ENCODE results near the gene LAMA3.

Gene LAMA3

DNA sequence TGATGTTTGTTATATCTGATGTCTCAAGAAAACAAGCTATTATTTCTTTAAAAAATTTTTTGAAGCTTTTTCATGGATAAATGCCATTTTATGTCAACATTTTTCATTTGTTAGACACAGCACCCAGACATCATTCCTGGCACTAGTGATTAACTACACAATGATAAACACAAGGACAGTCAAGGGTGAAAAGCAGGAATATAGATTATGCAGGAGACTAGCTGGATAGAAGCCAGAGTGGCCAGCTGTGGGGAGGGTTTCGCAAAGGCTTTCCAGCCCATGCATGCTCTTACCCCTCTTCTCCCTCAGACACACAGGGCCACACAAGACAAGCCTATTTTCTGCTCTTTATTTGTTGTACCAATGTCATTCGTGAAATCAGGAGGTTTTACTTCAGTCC, 198.2 kb downstream of the LAMA3 start:
- Histone ChIP-seq H3K27ac (ENCODE audit: low read length) (no peak overlapping the region), H3K36me3 (ENCODE audit: insufficient read depth, low read length) (no peaks in the 10 kb centered on the region), H3K79me2 (ENCODE audit: insufficient read depth, low read length) (no peaks in the 10 kb centered on the region), H3K4me2 (ENCODE audit: insufficient read depth, low read length) (no peak overlapping the region), H3K27me3 (ENCODE audit: insufficient read depth, low read length, poor library complexity) (no peaks in the 10 kb centered on the region), H3K9ac (ENCODE audit: low read depth, low read length) (no peak overlapping the region), H2AFZ (ENCODE audit: low read depth, low read length) (no peak overlapping the region), H3K4me1 (ENCODE audit: insufficient read depth, low read length) (peaks cover 30% of the 10 kb centered on the region), H3K4me3 (ENCODE audit: low read depth in 1 of 2, low read length in 2 of 2) (no peak overlapping the region), H4K20me1 (ENCODE audit: insufficient read depth, low read length) (no peaks in the 10 kb centered on the region), H3K9me3 (ENCODE audit: insufficient read depth, low read length, severe bottlenecking) (no peaks in the 10 kb centered on the region)
- DNase-seq, result no peak
- ATAC-seq (ENCODE audit: insufficient read depth, low read depth), result no peak
- TF ChIP-seq, protein P1, sequence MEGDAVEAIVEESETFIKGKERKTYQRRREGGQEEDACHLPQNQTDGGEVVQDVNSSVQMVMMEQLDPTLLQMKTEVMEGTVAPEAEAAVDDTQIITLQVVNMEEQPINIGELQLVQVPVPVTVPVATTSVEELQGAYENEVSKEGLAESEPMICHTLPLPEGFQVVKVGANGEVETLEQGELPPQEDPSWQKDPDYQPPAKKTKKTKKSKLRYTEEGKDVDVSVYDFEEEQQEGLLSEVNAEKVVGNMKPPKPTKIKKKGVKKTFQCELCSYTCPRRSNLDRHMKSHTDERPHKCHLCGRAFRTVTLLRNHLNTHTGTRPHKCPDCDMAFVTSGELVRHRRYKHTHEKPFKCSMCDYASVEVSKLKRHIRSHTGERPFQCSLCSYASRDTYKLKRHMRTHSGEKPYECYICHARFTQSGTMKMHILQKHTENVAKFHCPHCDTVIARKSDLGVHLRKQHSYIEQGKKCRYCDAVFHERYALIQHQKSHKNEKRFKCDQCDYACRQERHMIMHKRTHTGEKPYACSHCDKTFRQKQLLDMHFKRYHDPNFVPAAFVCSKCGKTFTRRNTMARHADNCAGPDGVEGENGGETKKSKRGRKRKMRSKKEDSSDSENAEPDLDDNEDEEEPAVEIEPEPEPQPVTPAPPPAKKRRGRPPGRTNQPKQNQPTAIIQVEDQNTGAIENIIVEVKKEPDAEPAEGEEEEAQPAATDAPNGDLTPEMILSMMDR (IDR thresholded peaks at IDR 0.05; ENCODE audit: borderline replicate concordance, extremely low read depth, low read length, poor library complexity, severe bottlenecking), result no peak
- TF ChIP-seq EZH2 (IDR thresholded peaks at IDR 0.05; ENCODE audit: borderline replicate concordance, low read depth, low read length, severe bottlenecking), result no peak

DNA sequence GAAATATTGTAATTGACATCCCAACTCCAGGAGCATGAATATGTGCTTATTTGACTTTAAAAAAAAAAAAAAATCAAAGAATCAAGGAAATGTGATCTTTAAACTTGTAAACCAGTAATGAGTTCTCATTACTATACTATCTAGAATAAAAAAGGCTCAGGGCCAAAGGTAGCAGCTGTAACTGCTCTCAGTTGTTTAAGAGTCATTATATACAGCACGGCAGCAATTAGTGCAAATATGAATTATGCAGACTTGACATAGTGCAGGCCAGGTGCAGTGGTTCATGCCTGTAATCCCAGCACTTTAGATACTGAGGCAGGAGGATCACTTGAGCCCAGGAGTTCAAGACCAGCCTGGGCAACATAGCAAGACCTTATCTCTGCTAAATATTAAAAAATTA, 199.6 kb downstream of the LAMA3 start:
- ATAC-seq (ENCODE audit: insufficient read depth, low read depth) (no peak), DNase-seq (no peak)
- no peak overlapping the region for H3K4me3 ChIP-seq (ENCODE audit: low read depth in 1 of 2, low read length in 2 of 2)
- H3K27ac ChIP-seq (ENCODE audit: low read length), result no peak overlapping the region
- no peak overlapping the region for H3K9ac ChIP-seq (ENCODE audit: low read depth, low read length)
- H4K20me1 ChIP-seq (ENCODE audit: insufficient read depth, low read length), result no peaks in the 10 kb centered on the region
- no peaks in the 10 kb centered on the region for H3K36me3 ChIP-seq (ENCODE audit: insufficient read depth, low read length)
- H3K79me2 ChIP-seq (ENCODE audit: insufficient read depth, low read length), result no peaks in the 10 kb centered on the region
- H3K4me1 ChIP-seq (ENCODE audit: insufficient read depth, low read length), result peaks cover 16% of the 10 kb centered on the region
- no peaks in the 10 kb centered on the region for H3K9me3 ChIP-seq (ENCODE audit: insufficient read depth, low read length, severe bottlenecking)
- no peak for TF ChIP-seq EZH2 (IDR thresholded peaks at IDR 0.05; ENCODE audit: borderline replicate concordance, low read depth, low read length, severe bottlenecking)
- TF ChIP-seq, protein P1 (IDR thresholded peaks at IDR 0.05; ENCODE audit: borderline replicate concordance, extremely low read depth, low read length, poor library complexity, severe bottlenecking), result no peak
- H3K4me2 ChIP-seq (ENCODE audit: insufficient read depth, low read length), result no peak overlapping the region
- no peaks in the 10 kb centered on the region for H3K27me3 ChIP-seq (ENCODE audit: insufficient read depth, low read length, poor library complexity)
- H2AFZ ChIP-seq (ENCODE audit: low read depth, low read length), result no peak overlapping the region

DNA sequence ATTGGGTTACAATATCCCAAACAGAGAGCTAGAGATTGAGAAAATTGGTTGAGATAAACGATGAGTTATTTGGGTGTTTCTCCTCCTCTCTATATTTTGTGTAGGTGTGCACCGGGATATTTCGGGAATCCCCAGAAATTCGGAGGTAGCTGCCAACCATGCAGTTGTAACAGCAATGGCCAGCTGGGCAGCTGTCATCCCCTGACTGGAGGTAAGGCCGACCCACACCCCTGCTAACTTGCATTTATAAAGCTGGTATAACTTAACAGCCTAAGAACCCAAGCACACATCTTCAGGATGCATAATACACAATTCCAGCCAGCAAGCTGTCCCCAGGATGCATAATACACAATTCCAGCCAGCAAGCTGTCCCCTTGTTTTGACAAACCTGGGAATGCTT, 200.7 kb downstream of the LAMA3 start:
- ATAC-seq (ENCODE audit: insufficient read depth, low read depth) (no peak), DNase-seq (no peak)
- Histone ChIP-seq H3K27ac (ENCODE audit: low read length) (no peak overlapping the region), H3K9me3 (ENCODE audit: insufficient read depth, low read length, severe bottlenecking) (no peaks in the 10 kb centered on the region), H3K79me2 (ENCODE audit: insufficient read depth, low read length) (no peaks in the 10 kb centered on the region), H2AFZ (ENCODE audit: low read depth, low read length) (no peak overlapping the region), H3K4me2 (ENCODE audit: insufficient read depth, low read length) (no peak overlapping the region), H3K27me3 (ENCODE audit: insufficient read depth, low read length, poor library complexity) (no peaks in the 10 kb centered on the region), H3K9ac (ENCODE audit: low read depth, low read length) (no peak overlapping the region), H3K4me3 (ENCODE audit: low read depth in 1 of 2, low read length in 2 of 2) (no peak overlapping the region), H3K4me1 (ENCODE audit: insufficient read depth, low read length) (peaks cover 15% of the 10 kb centered on the region), H3K36me3 (ENCODE audit: insufficient read depth, low read length) (no peaks in the 10 kb centered on the region), H4K20me1 (ENCODE audit: insufficient read depth, low read length) (no peaks in the 10 kb centered on the region)
- TF ChIP-seq EZH2 (IDR thresholded peaks at IDR 0.05; ENCODE audit: borderline replicate concordance, low read depth, low read length, severe bottlenecking), result no peak
- TF ChIP-seq, protein P1 (IDR thresholded peaks at IDR 0.05; ENCODE audit: borderline replicate concordance, extremely low read depth, low read length, poor library complexity, severe bottlenecking), result no peak

DNA sequence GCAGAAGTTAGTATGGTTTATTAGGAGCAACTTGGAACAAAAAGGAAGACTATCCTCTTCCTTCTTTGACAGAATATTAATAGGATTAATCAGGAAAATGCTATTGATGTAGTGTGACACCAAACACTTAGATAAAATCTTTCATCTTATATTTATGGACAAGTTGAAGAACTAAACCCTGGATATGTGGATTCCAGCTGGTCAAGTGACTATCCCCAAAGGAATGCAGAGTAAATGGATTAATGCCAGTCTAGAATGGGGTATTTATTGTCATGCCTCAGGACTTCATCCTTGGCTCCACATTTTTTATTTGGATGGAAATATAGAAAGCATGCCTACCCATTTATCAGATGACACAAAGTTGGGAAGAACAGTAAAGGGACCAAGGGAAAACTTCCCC, 201.3 kb downstream of the LAMA3 start:
- H3K4me3 ChIP-seq (ENCODE audit: low read depth in 1 of 2, low read length in 2 of 2), result no peak overlapping the region
- TF ChIP-seq, protein P1 (IDR thresholded peaks at IDR 0.05; ENCODE audit: borderline replicate concordance, extremely low read depth, low read length, poor library complexity, severe bottlenecking), result no peak
- no peak for TF ChIP-seq EZH2 (IDR thresholded peaks at IDR 0.05; ENCODE audit: borderline replicate concordance, low read depth, low read length, severe bottlenecking)
- H3K27ac ChIP-seq (ENCODE audit: low read length), result no peak overlapping the region
- peaks cover 12% of the 10 kb centered on the region for H3K4me1 ChIP-seq (ENCODE audit: insufficient read depth, low read length)
- H3K27me3 ChIP-seq (ENCODE audit: insufficient read depth, low read length, poor library complexity), result no peaks in the 10 kb centered on the region
- no peak overlapping the region for H3K9ac ChIP-seq (ENCODE audit: low read depth, low read length)
- no peaks in the 10 kb centered on the region for H3K9me3 ChIP-seq (ENCODE audit: insufficient read depth, low read length, severe bottlenecking)
- H3K36me3 ChIP-seq (ENCODE audit: insufficient read depth, low read length), result no peaks in the 10 kb centered on the region
- no peak overlapping the region for H3K4me2 ChIP-seq (ENCODE audit: insufficient read depth, low read length)
- DNase-seq (no peak), ATAC-seq (ENCODE audit: insufficient read depth, low read depth) (no peak)
- H4K20me1 ChIP-seq (ENCODE audit: insufficient read depth, low read length), result no peaks in the 10 kb centered on the region
- no peak overlapping the region for H2AFZ ChIP-seq (ENCODE audit: low read depth, low read length)
- no peaks in the 10 kb centered on the region for H3K79me2 ChIP-seq (ENCODE audit: insufficient read depth, low read length)

Measured in DND-41 (cell line).